Pons (tissue), 1 donor: ENCODE results near the gene DCAF6.

Experiments used
- DNase-seq: peaks from one replicate; pipeline ENCODE4 v3.0.0-alpha.2; 2016; ENCODE audit warnings: low spot score

DCAF6 gene

GRCh38 chr1:168101336-168101735, 164.9 kb downstream of the DCAF6 start:
- no peak for DNase-seq

GRCh38 chr1:168102487-168102886, 166.0 kb downstream of the DCAF6 start:
- DNase-seq = no peak

GRCh38 chr1:168104535-168104934, 168.1 kb downstream of the DCAF6 start:
- no peak for DNase-seq

GRCh38 chr1:168105846-168106245, 169.4 kb downstream of the DCAF6 start:
- DNase-seq = no peak

- DNase-seq = no peak
Measured at GRCh38 chr1:168106274-168106673, 169.8 kb downstream of the DCAF6 start.

GRCh38 chr1:168110896-168111545, 174.5 kb downstream of the DCAF6 start:
- DNase-seq = no peak

- DNase-seq = no peak
Measured at GRCh38 chr1:168112673-168113305, 176.3 kb downstream of the DCAF6 start.

GRCh38 chr1:168114845-168115244, 178.4 kb downstream of the DCAF6 start:
- DNase-seq = no peak

- no peak for DNase-seq
Measured at GRCh38 chr1:168116327-168116799, 179.9 kb downstream of the DCAF6 start.

GRCh38 chr1:168119750-168120149, 183.3 kb downstream of the DCAF6 start:
- DNase-seq = no peak

GRCh38 chr1:168121401-168122011, 185.0 kb downstream of the DCAF6 start:
- peak; percentile 19 for DNase-seq

GRCh38 chr1:168125051-168125450, 188.6 kb downstream of the DCAF6 start:
- no peak for DNase-seq
